H1 (cell line): ENCODE data around the gene NR1H3. TPM values are rescaled to one million over a fixed set of nuclear protein-coding genes. Genes with fewer than 3 reads are reported as not detected.

Experiments used
- CTCF ChIA-PET: fragments of 300-600 bp; sonication (Branson Sonifier 250); formaldehyde crosslinking; loops from one replicate; lab custom pipeline; 2021; ENCODE audit not compliant: partially characterized antibody; lab: Charles Lee
- POLR2A ChIA-PET: fragments of 300-600 bp; sonication (Branson Sonifier 250); formaldehyde crosslinking; loops from one replicate; lab custom pipeline; 2021; ENCODE audit warnings: inconsistent platforms; ENCODE audit not compliant: partially characterized antibody; lab: Charles Lee
- DNase-seq, 2 experiments: peaks; one replicate each; pipeline versions ENCODE4 v3.0.0 to v3.0.0-alpha.2; 2010 to 2022; ENCODE audit warnings: low spot score in 2 of 2, low read depth in 1 of 2, mixed read lengths in 1 of 2
- FAIRE-seq: peaks from 2 replicates; lab custom pipeline; 2011; peaks lifted over from hg19 to GRCh38; lab: Jason Lieb, UNC
- H2AFZ ChIP-seq: 2 replicates; pipeline ENCODE4 v1.8.1; 2012; ENCODE audit warnings: low read length, inconsistent platforms
- H2AK5ac ChIP-seq: 2 replicates; pipeline ENCODE4 v1.6.1; 2013; ENCODE audit warnings: low read depth, low read length
- H2BK120ac ChIP-seq: replicated peaks from 2 replicates; pipeline ENCODE3; 2013; ENCODE audit warnings: low read depth, low read length, inconsistent platforms
- H2BK12ac ChIP-seq: 2 replicates; pipeline ENCODE4 v1.6.1; 2013; ENCODE audit warnings: low read depth, low read length
- H2BK15ac ChIP-seq: 2 replicates; pipeline ENCODE4 v1.6.1; 2013; ENCODE audit warnings: low read length
- H2BK20ac ChIP-seq: 2 replicates; pipeline ENCODE4 v1.6.1; 2013; ENCODE audit warnings: low read length
- H2BK5ac ChIP-seq: 2 replicates; pipeline ENCODE4 v1.6.1; 2013; ENCODE audit warnings: low read depth, low read length
- H3K14ac ChIP-seq: 2 replicates; pipeline ENCODE4 v1.6.1; 2013; ENCODE audit warnings: inconsistent platforms; ENCODE audit not compliant: insufficient read length
- H3K18ac ChIP-seq: 2 replicates; pipeline ENCODE4 v1.6.1; 2013; ENCODE audit warnings: low read length; ENCODE audit errors: extremely low read depth
- H3K23ac ChIP-seq: 2 replicates; pipeline ENCODE4 v1.6.1; 2013; ENCODE audit warnings: inconsistent platforms; ENCODE audit not compliant: insufficient read length
- H3K23me2 ChIP-seq: 2 replicates; pipeline ENCODE4 v1.6.1; 2013; ENCODE audit warnings: low read depth, low read length
- H3K27ac ChIP-seq: 2 replicates; pipeline ENCODE4 v1.6.1; 2011; ENCODE audit warnings: low read depth, low read length, inconsistent platforms
- H3K27me3 ChIP-seq, 4 experiments: replicated peaks in 1 of 4; 1 replicate in 1 of 4; 2 replicates in 3 of 4; pipeline versions ENCODE4 v1.6.1 to v1.8.1; 2011 to 2013; ENCODE audit warnings: low read length in 3 of 4, mild to moderate bottlenecking in 3 of 4, inconsistent platforms in 2 of 4, mixed read lengths in 2 of 4, moderate library complexity in 1 of 4; ENCODE audit not compliant: control insufficient read depth in 3 of 4, insufficient read depth in 3 of 4; ENCODE audit errors: extremely low read depth in 1 of 4
- H3K36me3 ChIP-seq, 4 experiments: 2 replicates each; pipeline versions ENCODE4 v1.6.1 to v1.8.1; 2011 to 2013; ENCODE audit warnings: mild to moderate bottlenecking in 4 of 4, low read length in 3 of 4, moderate library complexity in 2 of 4, control low read depth in 1 of 4, inconsistent platforms in 1 of 4; ENCODE audit not compliant: insufficient read depth in 4 of 4, control insufficient read depth in 2 of 4
- H3K4ac ChIP-seq: replicated peaks from 2 replicates; pipeline ENCODE3; 2013; ENCODE audit warnings: low read length, low read depth, mixed read lengths, inconsistent platforms; ENCODE audit not compliant: insufficient read length
- H3K4me1 ChIP-seq, 4 experiments: replicated peaks in 1 of 4; 1 replicate in 1 of 4; 2 replicates in 3 of 4; pipeline versions ENCODE4 v1.6.1 to v1.8.1; 2011 to 2013; ENCODE audit warnings: low read length in 3 of 4, inconsistent platforms in 2 of 4, mixed read lengths in 1 of 4; ENCODE audit not compliant: insufficient read depth in 4 of 4, control insufficient read depth in 3 of 4
- H3K4me2 ChIP-seq, 2 experiments: 2 replicates each; pipeline versions ENCODE4 v1.6.1 to v1.8.1; 2011 to 2013; ENCODE audit warnings: low read depth in 2 of 2, low read length in 2 of 2, control low read depth in 1 of 2, inconsistent platforms in 1 of 2, mild to moderate bottlenecking in 1 of 2; ENCODE audit not compliant: insufficient read depth in 1 of 2
- H3K4me3 ChIP-seq, 4 experiments: fragments of 200-600, 300-600 bp in 1 of 4; sonication (generic), shearing (Covaris generic), sonication (Bioruptor Twin) in 1 of 4; 2 replicates each; pipeline versions ENCODE4 v1.5.1 to v1.8.1; 2011 to 2016; ENCODE audit warnings: low read length in 4 of 4, low read depth in 3 of 4, control low read depth in 2 of 4, inconsistent platforms in 2 of 4, mild to moderate bottlenecking in 2 of 4, mixed read lengths in 1 of 4, moderate library complexity in 1 of 4; ENCODE audit not compliant: insufficient read depth in 2 of 4; ENCODE audit errors: extremely low read depth in 1 of 4
- H3K56ac ChIP-seq: replicated peaks from 2 replicates; pipeline ENCODE3; 2013; ENCODE audit warnings: low read depth, mild to moderate bottlenecking, mixed read lengths, low read length, inconsistent platforms; ENCODE audit not compliant: insufficient read length
- H3K79me1 ChIP-seq: 2 replicates; pipeline ENCODE4 v1.6.1; 2013; ENCODE audit warnings: low read depth, low read length, control low read depth
- H3K79me2 ChIP-seq, 2 experiments: 2 replicates each; pipeline versions ENCODE4 v1.6.1 to v1.8.1; 2012 to 2013; ENCODE audit warnings: low read length in 2 of 2, mild to moderate bottlenecking in 2 of 2, inconsistent platforms in 1 of 2; ENCODE audit not compliant: insufficient read depth in 2 of 2, control insufficient read depth in 1 of 2
- H3K9ac ChIP-seq, 4 experiments: replicated peaks in 1 of 4; 1 replicate in 1 of 4; 2 replicates in 3 of 4; pipeline versions ENCODE4 v1.6.1 to v1.8.1; 2011 to 2013; ENCODE audit warnings: low read depth in 3 of 4, low read length in 3 of 4, control low read depth in 2 of 4, mild to moderate bottlenecking in 2 of 4, moderate library complexity in 2 of 4, inconsistent platforms in 1 of 4; ENCODE audit errors: extremely low read depth in 1 of 4
- H3K9me3 ChIP-seq, 2 experiments: 2 replicates each; pipeline versions ENCODE4 v1.6.1 to v1.8.1; 2012 to 2013; ENCODE audit warnings: mild to moderate bottlenecking in 2 of 2, moderate library complexity in 2 of 2, control low read depth in 1 of 2, inconsistent platforms in 1 of 2, low read depth in 1 of 2, low read length in 1 of 2, mixed read lengths in 1 of 2; ENCODE audit not compliant: insufficient read depth in 2 of 2
- H4K20me1 ChIP-seq, 2 experiments: replicated peaks in 1 of 2; 2 replicates each; pipeline versions ENCODE3 to v1.8.1; 2011 to 2013; ENCODE audit warnings: inconsistent platforms in 2 of 2, low read length in 2 of 2, mild to moderate bottlenecking in 1 of 2; ENCODE audit not compliant: insufficient read depth in 2 of 2, control insufficient read depth in 1 of 2
- H4K5ac ChIP-seq: 2 replicates; pipeline ENCODE4 v1.6.1; 2013; ENCODE audit warnings: low read length, low read depth, mixed read lengths, inconsistent platforms; ENCODE audit not compliant: insufficient read length
- H4K8ac ChIP-seq: 2 replicates; pipeline ENCODE4 v1.8.0; 2013; ENCODE audit warnings: mild to moderate bottlenecking, moderate library complexity, low read length, inconsistent platforms; ENCODE audit not compliant: insufficient read depth; ENCODE audit errors: extremely low read depth
- H4K91ac ChIP-seq: replicated peaks from 2 replicates; pipeline ENCODE3; 2013; ENCODE audit warnings: low read length, mixed read lengths, inconsistent platforms; ENCODE audit not compliant: insufficient read length
- ATF3 ChIP-seq: IDR thresholded peaks from 2 replicates; pipeline ENCODE4 v1.6.1; 2011; ENCODE audit warnings: low read depth, mild to moderate bottlenecking, low read length; ENCODE audit not compliant: insufficient read depth
- CEBPB ChIP-seq: IDR thresholded peaks from 2 replicates; pipeline ENCODE4 v1.6.1; 2012; ENCODE audit warnings: low read depth, low read length
- CHD2 ChIP-seq: IDR thresholded peaks from 2 replicates; pipeline ENCODE4 v1.6.1; 2012; ENCODE audit warnings: low read length, improper control_type of control experiment
- FOSL1 ChIP-seq: IDR thresholded peaks from 2 replicates; pipeline ENCODE4 v1.6.1; 2011; ENCODE audit warnings: mild to moderate bottlenecking, low read depth, low read length, moderate library complexity; ENCODE audit not compliant: insufficient read depth
- GABPA ChIP-seq: IDR thresholded peaks from 2 replicates; pipeline ENCODE4 v1.6.1; 2011; ENCODE audit warnings: mild to moderate bottlenecking, low read length, moderate library complexity, borderline replicate concordance; ENCODE audit not compliant: insufficient read depth
- HDAC2 ChIP-seq, 2 experiments: fragments of 300-600 bp in 1 of 2; sonication (generic) in 1 of 2; IDR thresholded peaks; 2 replicates each; pipeline ENCODE4 v1.6.1; 2011 to 2012; ENCODE audit warnings: low read depth in 2 of 2, low read length in 2 of 2, mild to moderate bottlenecking in 2 of 2, moderate library complexity in 2 of 2, borderline replicate concordance in 1 of 2, inconsistent platforms in 1 of 2
- KDM4A ChIP-seq: IDR thresholded peaks from one replicate; pipeline ENCODE4 v1.7.1; 2012; ENCODE audit warnings: low read depth, mild to moderate bottlenecking, moderate library complexity, low read length, inconsistent platforms; ENCODE audit not compliant: severe bottlenecking
- POLR2A ChIP-seq, 2 experiments: IDR thresholded peaks; 1 replicate in 1 of 2; 2 replicates in 1 of 2; pipeline ENCODE4 v1.6.1; 2011; ENCODE audit warnings: low read depth in 2 of 2, low read length in 2 of 2, mild to moderate bottlenecking in 2 of 2; ENCODE audit errors: control extremely low read depth in 1 of 2
- RAD21 ChIP-seq, 2 experiments: IDR thresholded peaks in 1 of 2; conservative IDR thresholded peaks in 1 of 2; 2 replicates each; pipeline ENCODE4 v1.6.1; 2011; ENCODE audit warnings: low read depth in 2 of 2, low read length in 2 of 2, improper control_type of control experiment in 1 of 2, inconsistent platforms in 1 of 2, mild to moderate bottlenecking in 1 of 2, moderate library complexity in 1 of 2
- SIN3A ChIP-seq, 2 experiments: IDR thresholded peaks in 1 of 2; conservative IDR thresholded peaks in 1 of 2; 2 replicates each; pipeline ENCODE4 v1.6.1; 2011 to 2012; ENCODE audit warnings: low read length in 2 of 2, improper control_type of control experiment in 1 of 2, low read depth in 1 of 2, mild to moderate bottlenecking in 1 of 2
- SP2 ChIP-seq: IDR thresholded peaks from 2 replicates; pipeline ENCODE4 v1.6.1; 2012; ENCODE audit warnings: mild to moderate bottlenecking, low read length, inconsistent platforms
- TBP ChIP-seq: IDR thresholded peaks from 2 replicates; pipeline ENCODE4 v1.6.1; 2011; ENCODE audit warnings: low read depth, low read length, improper control_type of control experiment
- TCF12 ChIP-seq: IDR thresholded peaks from 2 replicates; pipeline ENCODE4 v1.6.1; 2011; ENCODE audit warnings: low read depth, mild to moderate bottlenecking, low read length
- WGBS, 2 experiments: shearing (Covaris generic) in 1 of 2; methylation state at CpG; one replicate each; pipeline versions ENCODE4 v1.1.6 to v1.1.7; 2013 to 2015; ENCODE audit warnings: low lambda C conversion rate in 2 of 2, mixed read lengths in 2 of 2, inconsistent platforms in 1 of 2, low coverage in 1 of 2, missing lambda C conversion rate in 1 of 2; ENCODE audit not compliant: insufficient replicate concordance in 2 of 2, insufficient coverage in 1 of 2, insufficient read length in 1 of 2; ENCODE audit errors: extremely low coverage in 1 of 2, missing lambda C conversion rate in 1 of 2; 5-methylcytosine and 5-hydroxymethylcytosine counted together
- polyA plus RNA-seq, 7 experiments: library from polyadenylated mRNA; depleted of rRNA in 3 of 7; stranded (reverse) in 5 of 7; unstranded in 2 of 7; fragments of >200 nt in 5 of 7; fragments of 200-250 nt in 2 of 7; gene quantifications; 1 replicate in 5 of 7; 2 replicates in 1 of 7; 4 replicates in 1 of 7; pipeline versions ENCODE4 v1.2.1 to v1.2.3, GENCODE V29; 2011 to 2013; ENCODE audit warnings: missing spikeins in 2 of 7, mixed read lengths in 2 of 7
- total RNA-seq: library from RNA; stranded (reverse); fragmentation: NEBNext Ultra II Directional; extraction: Animal tissue kit (Norgen Biotek cat#: 25700); gene quantifications from 2 replicates; pipeline ENCODE4 v1.2.1, GENCODE V29; 2021

NR1H3 gene
- total and polyA plus RNA-seq, 2 of the 8 experiments (the other 6 are each of a cell fraction or from before 2014, with no cell fraction given) = 19.9 to 42.1 TPM

- H3K4ac ChIP-seq = no peak overlapping the region
- H3K23me2 ChIP-seq = no peaks in the 10 kb centered on the region
- no peak overlapping the region for H2BK120ac ChIP-seq
- POLR2A ChIA-PET = interaction anchor here (1.0 to 2.3 kb wide), 3 partner anchors 8 to 12 kb away, joined by 3 to 7 read pairs (median 5); partner anchors contain the start of gene DDB2
- no peak overlapping the region for H2BK15ac ChIP-seq
- CTCF ChIA-PET = interaction anchor here (1.5 to 9.1 kb wide), 4 partner anchors 10 to 45 kb away, joined by 3 to 79 read pairs (median 12); partner anchors contain the start of gene ARFGAP2
- H3K18ac ChIP-seq = no peak overlapping the region
- no peak overlapping the region for H4K8ac ChIP-seq
- peaks cover 0 to 6% of the 10 kb centered on the region in 2 experiments for H4K20me1 ChIP-seq
- no peak overlapping the region for H3K4me3 ChIP-seq
- no peak overlapping the region for H4K5ac ChIP-seq
- H3K23ac ChIP-seq = no peak overlapping the region
- H2BK12ac ChIP-seq = no peak overlapping the region
- H3K9ac ChIP-seq = no peak overlapping the region
- no peak overlapping the region for H3K56ac ChIP-seq
- H3K79me2 ChIP-seq = peaks cover 0 to 10% of the 10 kb centered on the region in 2 experiments; a peak in 2 of 4 replicates
- H3K9me3 ChIP-seq = no peaks in the 10 kb centered on the region
- H2BK20ac ChIP-seq = no peak overlapping the region
- no peaks in the 10 kb centered on the region; the same call in 1 of the 2 replicates for H3K79me1 ChIP-seq
- FAIRE-seq = no peak
- DNase-seq = no peak
- no peaks in the 10 kb centered on the region for H3K4me1 ChIP-seq
- no peak overlapping the region for H4K91ac ChIP-seq
- no peak overlapping the region for H3K27ac ChIP-seq
- H3K14ac ChIP-seq = no peak overlapping the region
- H3K36me3 ChIP-seq = peaks cover 16 to 49% (median 36%) of the 10 kb centered on the region in 4 experiments; a peak in 7 of 8 replicates
- no peak overlapping the region for H2AFZ ChIP-seq
- 100% methylated on average over 2 of the region's 2 CpGs; no CpG with 5 or more reads in 1 of the 2 experiments for WGBS, 2 experiments
- H2AK5ac ChIP-seq = no peak overlapping the region
- TF ChIP-seq SIN3A (conservative IDR thresholded peaks at IDR 0.05 in 1 of 2, IDR thresholded peaks at IDR 0.05 in 1 of 2; ENCODE audit: low read depth in 1 of 2, low read length in 2 of 2) (no peak), POLR2A (IDR thresholded peaks at IDR 0.05; ENCODE audit: control extremely low read depth in 1 of 2, low read depth in 2 of 2, low read length in 2 of 2) (no peak), CHD2 (no peak), HDAC2 (IDR thresholded peaks at IDR 0.05; ENCODE audit: borderline replicate concordance in 1 of 2, low read depth in 2 of 2, low read length in 2 of 2) (no peak), KDM4A (no peak), ATF3 (no peak), FOSL1 (no peak), TCF12 (no peak), CEBPB (no peak), GABPA (no peak), RAD21 (IDR thresholded peaks at IDR 0.05 in 1 of 2, conservative IDR thresholded peaks at IDR 0.05 in 1 of 2; ENCODE audit: low read depth in 2 of 2, low read length in 2 of 2) (no peak), SP2 (no peak), TBP (no peak)
- H3K4me2 ChIP-seq = no peak overlapping the region
- H2BK5ac ChIP-seq = no peak overlapping the region
- no peaks in the 10 kb centered on the region for H3K27me3 ChIP-seq
These were observed 35.1 kb upstream of the NR1H3 start for GRCh38 chr11:47222696-47223095.
